HEK293T (cell line): ENCODE results near the gene ARHGAP26.

Source experiments
- CTBP1 ChIP-seq: fragments of 450-650 bp; IDR thresholded peaks from 2 replicates; pipeline ENCODE4 v1.6.1; 2016; ENCODE audit warnings: borderline replicate concordance
- FOXM1 ChIP-seq: fragments of 450-650 bp; IDR thresholded peaks from 2 replicates; pipeline ENCODE4 v1.6.1; 2017; ENCODE audit warnings: mild to moderate bottlenecking, borderline replicate concordance
- L3MBTL2 ChIP-seq: fragments of 450-650 bp; conservative IDR thresholded peaks from 2 replicates; pipeline ENCODE4 v1.6.1; 2016; ENCODE audit warnings: mild to moderate bottlenecking
- NFRKB ChIP-seq: fragments of 450-650 bp; IDR thresholded peaks from 2 replicates; pipeline ENCODE4 v1.6.1; 2016; ENCODE audit warnings: mild to moderate bottlenecking, moderate library complexity
- ZNF384 ChIP-seq: fragments of 450-650 bp; IDR thresholded peaks from 2 replicates; pipeline ENCODE4 v1.6.1; 2016
- TF ChIP-seq, protein P1 (sequence below): fragments of 450-650 bp; IDR thresholded peaks from 2 replicates; pipeline ENCODE4 v1.6.1; 2016

DNA sequence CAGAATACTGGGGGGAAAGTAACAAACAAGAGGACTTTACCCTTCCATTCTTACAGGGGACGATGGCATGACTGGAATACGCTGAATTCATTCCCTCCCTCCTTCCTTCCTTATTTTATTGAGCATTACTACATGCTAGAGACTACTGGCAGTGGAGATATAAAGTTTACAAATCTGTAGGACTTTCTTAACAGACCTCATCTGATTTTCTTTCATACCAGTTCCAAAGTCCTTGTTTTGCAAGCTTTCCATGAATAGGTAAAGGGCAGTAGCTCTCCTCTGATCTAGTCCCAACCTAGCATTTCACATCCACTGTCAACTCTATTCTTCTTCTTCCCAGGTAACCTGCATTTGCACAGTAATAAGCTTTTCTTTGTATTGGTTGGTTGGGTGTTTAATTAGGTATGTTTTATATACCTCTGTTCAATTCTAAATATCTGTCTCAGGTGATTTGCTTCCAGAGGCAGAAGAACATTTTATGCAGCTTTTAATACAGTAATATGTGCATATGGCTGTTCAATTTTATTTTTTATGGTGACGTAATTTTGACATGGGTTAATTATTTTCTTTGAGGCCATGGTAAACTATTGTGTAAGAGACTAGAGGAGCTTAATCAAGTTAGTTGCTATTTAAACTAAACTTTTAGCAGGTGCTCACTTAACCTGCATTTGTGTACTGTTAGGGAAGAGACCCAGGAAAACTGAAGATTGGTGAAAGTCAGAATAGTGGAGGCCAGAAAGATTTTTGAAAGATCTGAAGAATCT, 150.9 kb downstream of the ARHGAP26 start:
- no peak for TF ChIP-seq CTBP1
- TF ChIP-seq L3MBTL2, result no peak
- TF ChIP-seq, protein P1, sequence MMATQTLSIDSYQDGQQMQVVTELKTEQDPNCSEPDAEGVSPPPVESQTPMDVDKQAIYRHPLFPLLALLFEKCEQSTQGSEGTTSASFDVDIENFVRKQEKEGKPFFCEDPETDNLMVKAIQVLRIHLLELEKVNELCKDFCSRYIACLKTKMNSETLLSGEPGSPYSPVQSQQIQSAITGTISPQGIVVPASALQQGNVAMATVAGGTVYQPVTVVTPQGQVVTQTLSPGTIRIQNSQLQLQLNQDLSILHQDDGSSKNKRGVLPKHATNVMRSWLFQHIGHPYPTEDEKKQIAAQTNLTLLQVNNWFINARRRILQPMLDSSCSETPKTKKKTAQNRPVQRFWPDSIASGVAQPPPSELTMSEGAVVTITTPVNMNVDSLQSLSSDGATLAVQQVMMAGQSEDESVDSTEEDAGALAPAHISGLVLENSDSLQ, result no peak
- TF ChIP-seq ZNF384, result no peak
- no peak for TF ChIP-seq NFRKB
- TF ChIP-seq FOXM1, result no peak
